ENCODE measurements around the gene KDELR1.

DNA sequence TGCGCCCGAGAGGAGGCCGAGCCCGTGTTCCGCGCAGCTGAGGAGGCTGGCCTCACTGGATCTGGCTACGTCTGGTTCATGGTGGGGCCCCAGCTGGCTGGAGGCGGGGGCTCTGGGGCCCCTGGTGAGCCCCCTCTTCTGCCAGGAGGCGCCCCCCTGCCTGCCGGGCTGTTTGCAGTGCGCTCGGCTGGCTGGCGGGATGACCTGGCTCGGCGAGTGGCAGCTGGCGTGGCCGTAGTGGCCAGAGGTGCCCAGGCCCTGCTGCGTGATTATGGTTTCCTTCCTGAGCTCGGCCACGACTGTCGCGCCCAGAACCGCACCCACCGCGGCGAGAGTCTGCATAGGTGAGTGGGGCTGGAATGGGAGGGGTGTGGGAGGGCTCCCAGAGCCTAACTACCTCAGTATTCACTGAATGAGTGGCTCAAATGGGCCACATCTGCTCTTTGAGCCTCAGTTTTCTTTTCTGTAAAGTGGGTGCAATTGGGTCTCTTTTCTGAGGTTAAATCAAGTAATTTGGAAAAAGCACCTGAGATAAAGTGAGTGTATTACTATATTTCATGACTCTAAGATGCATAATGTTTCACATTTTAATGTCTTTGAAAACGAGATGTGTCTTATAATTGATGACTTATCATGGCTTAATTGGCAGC, 13.8 kb upstream of the KDELR1 start:
- TF ChIP-seq GATA2 (IDR thresholded peaks at IDR 0.05; ENCODE audit: low read depth, low read length) (no peak), GATA3 (IDR thresholded peaks at IDR 0.05; ENCODE audit: low read depth, low read length) (no peak)

All from SH-SY5Y (cell line).